Mesenchymal stem cell (in vitro differentiated cells and primary cell): ENCODE results near the gene CEP104.
A peak's percentile ranks its signal among the peaks of the same experiment; 100 is the strongest.

Experiments
- DNase-seq: peaks from one replicate; pipeline ENCODE4 v3.0.0-alpha.2; 2013
- H2AFZ ChIP-seq: one replicate; pipeline ENCODE4 v1.6.1; 2013; ENCODE audit warnings: low read depth, mild to moderate bottlenecking, control low read depth, inconsistent platforms, low read length, moderate library complexity
- H2AK5ac ChIP-seq: 2 replicates; pipeline ENCODE4 v1.6.1; 2013; ENCODE audit warnings: low read length, moderate library complexity, mild to moderate bottlenecking, inconsistent platforms; ENCODE audit not compliant: severe bottlenecking
- H2BK120ac ChIP-seq: one replicate; pipeline ENCODE4 v1.6.1; 2013; ENCODE audit warnings: low read depth, mild to moderate bottlenecking, inconsistent platforms, low read length, moderate library complexity
- H2BK12ac ChIP-seq, 2 experiments: one replicate each; pipeline ENCODE4 v1.6.1; 2013; ENCODE audit warnings: inconsistent platforms in 2 of 2, low read length in 2 of 2, mild to moderate bottlenecking in 2 of 2, moderate library complexity in 2 of 2, control low read depth in 1 of 2
- H2BK15ac ChIP-seq: one replicate; pipeline ENCODE4 v1.6.1; 2013; ENCODE audit warnings: mild to moderate bottlenecking, low read depth, inconsistent platforms; ENCODE audit not compliant: poor library complexity, severe bottlenecking
- H2BK5ac ChIP-seq: 2 replicates; pipeline ENCODE4 v1.6.1; 2013; ENCODE audit warnings: low read depth, mild to moderate bottlenecking, low read length, control low read depth, inconsistent platforms; ENCODE audit not compliant: poor library complexity, severe bottlenecking
- H3K14ac ChIP-seq, 2 experiments: one replicate each; pipeline ENCODE4 v1.6.1; 2013; ENCODE audit warnings: inconsistent platforms in 2 of 2, low read length in 2 of 2, control low read depth in 1 of 2, mild to moderate bottlenecking in 1 of 2, moderate library complexity in 1 of 2
- H3K18ac ChIP-seq, 2 experiments: one replicate each; pipeline ENCODE4 v1.6.1; 2013; ENCODE audit warnings: inconsistent platforms in 2 of 2, low read length in 2 of 2, control low read depth in 1 of 2, low read depth in 1 of 2, mild to moderate bottlenecking in 1 of 2
- H3K23ac ChIP-seq, 2 experiments: one replicate each; pipeline ENCODE4 v1.6.1; 2013; ENCODE audit warnings: inconsistent platforms in 2 of 2, low read length in 2 of 2, mild to moderate bottlenecking in 2 of 2, moderate library complexity in 2 of 2, control low read depth in 1 of 2
- H3K27ac ChIP-seq: 2 replicates; pipeline ENCODE4 v1.5.1; 2013; ENCODE audit warnings: mild to moderate bottlenecking, moderate library complexity, low read length, control low read depth, inconsistent platforms; ENCODE audit not compliant: poor library complexity, severe bottlenecking
- H3K27me3 ChIP-seq, 2 experiments: 2 replicates each; pipeline versions ENCODE4 v1.6.1 to v1.7.0; 2013; ENCODE audit warnings: low read length in 2 of 2, mild to moderate bottlenecking in 2 of 2, moderate library complexity in 2 of 2, control low read depth in 1 of 2, inconsistent platforms in 1 of 2; ENCODE audit not compliant: control insufficient read depth in 1 of 2, insufficient read depth in 1 of 2
- H3K36me3 ChIP-seq, 2 experiments: 2 replicates each; pipeline versions ENCODE4 v1.6.1 to v1.7.0; 2013; ENCODE audit warnings: low read length in 2 of 2, control low read depth in 1 of 2, inconsistent platforms in 1 of 2, low read depth in 1 of 2, mild to moderate bottlenecking in 1 of 2; ENCODE audit not compliant: insufficient read depth in 2 of 2, control insufficient read depth in 1 of 2
- H3K4ac ChIP-seq, 2 experiments: one replicate each; pipeline ENCODE4 v1.6.1; 2013; ENCODE audit warnings: inconsistent platforms in 2 of 2, low read length in 2 of 2, mild to moderate bottlenecking in 2 of 2, moderate library complexity in 2 of 2, control low read depth in 1 of 2, low read depth in 1 of 2
- H3K4me1 ChIP-seq: 2 replicates; pipeline ENCODE4 v1.6.1; 2013; ENCODE audit warnings: low read depth, low read length, control low read depth; ENCODE audit not compliant: control insufficient read depth, insufficient read depth
- H3K4me2 ChIP-seq: 2 replicates; pipeline ENCODE4 v1.6.1; 2013; ENCODE audit warnings: low read length, mild to moderate bottlenecking, inconsistent platforms; ENCODE audit not compliant: poor library complexity, severe bottlenecking
- H3K4me3 ChIP-seq, 2 experiments: 2 replicates each; pipeline versions ENCODE4 v1.5.1 to v1.7.0; 2013; ENCODE audit warnings: low read length in 2 of 2, mild to moderate bottlenecking in 2 of 2, control low read depth in 1 of 2, low read depth in 1 of 2; ENCODE audit not compliant: insufficient read depth in 1 of 2
- H3K79me1 ChIP-seq: replicated peaks from 2 replicates; pipeline ENCODE4 v1.6.1; 2013; ENCODE audit warnings: mild to moderate bottlenecking, control low read depth, low read length, inconsistent platforms; ENCODE audit not compliant: poor library complexity, severe bottlenecking
- H3K9ac ChIP-seq: 2 replicates; pipeline ENCODE4 v1.7.0; 2013; ENCODE audit warnings: mild to moderate bottlenecking, low read length, moderate library complexity
- H3K9me3 ChIP-seq: 2 replicates; pipeline ENCODE4 v1.7.0; 2013; ENCODE audit warnings: mild to moderate bottlenecking, low read length; ENCODE audit not compliant: control insufficient read depth
- H4K8ac ChIP-seq: one replicate; pipeline ENCODE4 v1.6.1; 2013; ENCODE audit warnings: inconsistent platforms, mild to moderate bottlenecking, low read length, moderate library complexity
- H4K91ac ChIP-seq: one replicate; pipeline ENCODE4 v1.6.1; 2013; ENCODE audit warnings: mild to moderate bottlenecking, low read length, inconsistent platforms
- WGBS: methylation state at CpG from one replicate; pipeline ENCODE4 v1.1.7; 2013; ENCODE audit warnings: mixed read lengths; 5-methylcytosine and 5-hydroxymethylcytosine counted together

Gene CEP104

DNA sequence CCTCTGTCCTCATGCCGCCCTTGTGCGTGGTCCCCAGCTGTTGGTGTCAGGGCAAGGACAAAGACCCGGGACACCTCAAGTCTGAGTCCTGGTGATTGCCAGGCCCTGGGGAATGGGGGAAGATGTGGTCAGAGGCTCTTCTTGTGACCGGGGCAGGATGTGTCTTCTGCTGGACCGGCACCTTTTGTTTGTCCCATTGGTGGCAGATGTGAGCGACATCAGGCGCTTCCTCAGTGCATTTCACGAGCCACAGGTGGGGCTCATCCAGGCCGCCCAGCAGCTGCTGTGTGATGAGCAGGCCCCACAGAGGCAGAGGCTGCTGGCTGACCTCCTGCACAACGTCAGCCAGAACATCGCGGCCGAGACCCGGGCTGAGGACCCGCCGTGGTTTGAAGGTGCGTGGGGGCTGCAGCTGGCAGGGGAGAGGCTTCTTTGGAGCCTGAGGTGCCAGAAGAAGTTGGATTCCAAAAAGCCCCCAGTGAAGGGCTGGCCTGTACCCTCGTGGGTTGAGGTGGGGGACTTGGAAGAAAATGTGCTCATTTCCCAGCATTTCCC lies 8.7 kb upstream of the CEP104 start:
- H2BK12ac ChIP-seq = no peak overlapping the region
- H2BK120ac ChIP-seq = no peak overlapping the region
- H4K91ac ChIP-seq = no peak overlapping the region
- no peak overlapping the region for H3K4me3 ChIP-seq
- no peak overlapping the region for H3K4ac ChIP-seq
- H3K27me3 ChIP-seq = no peaks in the 10 kb centered on the region
- peaks cover 20% of the 10 kb centered on the region for H3K4me1 ChIP-seq
- H3K23ac ChIP-seq = no peak overlapping the region
- H3K79me1 ChIP-seq = peaks cover 15% of the 10 kb centered on the region
- no peak overlapping the region for H2AK5ac ChIP-seq
- no peak overlapping the region for H2AFZ ChIP-seq
- no peak overlapping the region for H3K14ac ChIP-seq
- no peak overlapping the region for H3K9ac ChIP-seq
- H3K36me3 ChIP-seq = peaks cover 22 to 37% of the 10 kb centered on the region in 2 experiments
- 91% methylated on average over 18 of the region's 18 CpGs for WGBS
- H3K18ac ChIP-seq = no peak overlapping the region
- no peak overlapping the region for H2BK15ac ChIP-seq
- H4K8ac ChIP-seq = no peak overlapping the region
- H3K9me3 ChIP-seq = no peaks in the 10 kb centered on the region
- no peak overlapping the region for H2BK5ac ChIP-seq
- H3K4me2 ChIP-seq = no peak overlapping the region
- DNase-seq = no peak
- no peak overlapping the region for H3K27ac ChIP-seq

DNA sequence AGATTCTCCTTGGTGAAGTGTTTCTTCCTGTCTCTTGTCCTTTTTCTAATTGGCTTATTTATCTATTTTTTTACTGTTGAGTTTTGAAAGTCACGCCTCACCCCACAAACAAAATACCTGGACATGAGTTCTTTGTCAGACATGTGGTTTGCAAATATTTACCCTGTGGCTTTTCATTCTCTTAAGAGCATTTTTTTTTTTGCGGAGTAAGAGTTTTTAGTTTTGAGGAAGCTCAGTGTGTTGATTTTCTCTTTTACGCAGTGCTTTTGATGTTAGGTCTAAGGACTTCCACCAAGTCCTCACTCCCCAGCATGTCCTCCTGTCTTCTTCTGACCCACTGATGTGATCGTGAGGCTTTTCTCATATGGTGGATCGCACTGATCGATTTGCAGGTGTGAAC lies 7.9 kb upstream of the CEP104 start:
- Histone ChIP-seq H2AK5ac (no peak overlapping the region), H3K27ac (no peak overlapping the region), H3K4ac (no peak overlapping the region), H3K4me2 (no peak overlapping the region), H2BK5ac (no peak overlapping the region), H3K14ac (no peak overlapping the region), H3K9me3 (no peaks in the 10 kb centered on the region), H2BK120ac (no peak overlapping the region), H2AFZ (no peak overlapping the region), H3K18ac (no peak overlapping the region), H2BK12ac (no peak overlapping the region), H3K4me1 (peaks cover 13% of the 10 kb centered on the region), H3K9ac (no peak overlapping the region), H3K36me3 (peaks cover 15 to 30% of the 10 kb centered on the region in 2 experiments), H4K91ac (no peak overlapping the region), H3K27me3 (no peaks in the 10 kb centered on the region), H4K8ac (no peak overlapping the region), H3K23ac (no peak overlapping the region), H3K79me1 (peaks cover 19% of the 10 kb centered on the region), H2BK15ac (no peak overlapping the region), H3K4me3 (no peak overlapping the region)
- no peak for DNase-seq
- WGBS = 93% methylated on average over 5 of the region's 6 CpGs

GRCh38 chr1:3863231-3863935 lies 6.4 kb upstream of the CEP104 start:
- H3K27ac ChIP-seq = no peak overlapping the region
- no peak overlapping the region for H3K18ac ChIP-seq
- no peaks in the 10 kb centered on the region for H3K9me3 ChIP-seq
- H2BK15ac ChIP-seq = no peak overlapping the region
- no peaks in the 10 kb centered on the region for H3K27me3 ChIP-seq
- no peak overlapping the region for H3K23ac ChIP-seq
- no peak overlapping the region for H2AFZ ChIP-seq
- no peak overlapping the region for H2BK12ac ChIP-seq
- no peak overlapping the region for H3K9ac ChIP-seq
- no peak overlapping the region for H2AK5ac ChIP-seq
- no peak overlapping the region for H3K4ac ChIP-seq
- H3K36me3 ChIP-seq = peaks cover 15 to 17% of the 10 kb centered on the region in 2 experiments
- H4K8ac ChIP-seq = no peak overlapping the region
- WGBS = 96% methylated on average over 12 of the region's 12 CpGs
- H3K4me2 ChIP-seq = no peak overlapping the region
- no peak overlapping the region for H2BK120ac ChIP-seq
- H3K14ac ChIP-seq = no peak overlapping the region
- no peak overlapping the region for H2BK5ac ChIP-seq
- H3K4me3 ChIP-seq = no peak overlapping the region
- peaks cover 30% of the 10 kb centered on the region for H3K79me1 ChIP-seq
- no peak for DNase-seq
- peaks cover 8% of the 10 kb centered on the region for H3K4me1 ChIP-seq
- H4K91ac ChIP-seq = no peak overlapping the region

DNA sequence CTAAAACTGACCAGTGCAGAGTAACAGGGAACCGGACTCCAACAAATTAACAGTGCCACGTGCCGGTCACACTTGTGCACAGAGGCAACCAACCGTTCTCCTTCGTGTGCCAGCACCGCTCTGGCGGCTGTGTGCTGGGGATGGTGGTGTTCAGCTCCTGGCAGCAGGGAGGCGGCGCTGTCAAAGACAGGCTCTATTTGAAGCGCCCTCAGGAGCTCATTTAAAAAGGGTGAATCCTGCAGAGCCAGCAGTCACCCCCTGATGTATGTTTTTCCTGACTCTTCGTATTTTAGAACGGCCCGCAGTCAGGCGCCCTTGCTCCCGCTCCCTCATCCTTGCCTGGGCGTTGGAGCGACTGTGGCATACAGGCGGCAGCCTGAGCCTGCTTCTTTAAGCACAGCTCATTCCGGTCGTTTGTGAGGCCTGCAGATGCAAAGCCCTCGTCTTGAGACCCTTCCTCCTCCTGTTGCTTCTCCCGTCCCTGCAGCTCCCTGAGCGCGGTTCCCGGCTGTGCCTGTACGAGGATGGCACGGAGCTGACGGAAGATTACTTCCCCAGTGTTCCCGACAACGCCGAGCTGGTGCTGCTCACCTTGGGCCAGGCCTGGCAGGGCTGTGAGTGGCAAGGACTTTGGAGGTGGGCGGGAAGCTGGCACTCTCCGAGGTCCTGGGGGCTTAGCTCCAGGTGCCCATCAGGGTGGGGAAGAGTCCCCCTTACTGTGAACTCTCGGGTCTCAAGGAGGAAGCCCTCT lies 1.4 kb upstream of the CEP104 start:
- no peak overlapping the region for H2BK5ac ChIP-seq
- H3K36me3 ChIP-seq = peaks cover 2 to 4% of the 10 kb centered on the region in 2 experiments
- WGBS = 81% methylated on average over 34 of the region's 34 CpGs
- no peak overlapping the region for H3K4ac ChIP-seq
- H3K18ac ChIP-seq = no peak overlapping the region
- H3K23ac ChIP-seq = no peak overlapping the region
- peaks cover 30% of the 10 kb centered on the region for H3K79me1 ChIP-seq
- H3K4me2 ChIP-seq = peak overlapping the region; percentile 84
- H3K4me3 ChIP-seq = peak overlapping the region in 1 of 2 experiments; percentile 96
- H4K91ac ChIP-seq = peak overlapping the region; percentile 52
- no peak overlapping the region for H3K27ac ChIP-seq
- no peak overlapping the region for H4K8ac ChIP-seq
- no peaks in the 10 kb centered on the region for H3K9me3 ChIP-seq
- H2BK120ac ChIP-seq = no peak overlapping the region
- no peak overlapping the region for H2AK5ac ChIP-seq
- peak overlapping the region; percentile 91 for H3K9ac ChIP-seq
- no peak overlapping the region for H3K14ac ChIP-seq
- H2AFZ ChIP-seq = no peak overlapping the region
- peaks cover 23% of the 10 kb centered on the region for H3K4me1 ChIP-seq
- H3K27me3 ChIP-seq = no peaks in the 10 kb centered on the region
- DNase-seq = peak; percentile 22
- H2BK12ac ChIP-seq = no peak overlapping the region
- H2BK15ac ChIP-seq = no peak overlapping the region
